ENCODE measurements around the gene FAM171A2.

DNA sequence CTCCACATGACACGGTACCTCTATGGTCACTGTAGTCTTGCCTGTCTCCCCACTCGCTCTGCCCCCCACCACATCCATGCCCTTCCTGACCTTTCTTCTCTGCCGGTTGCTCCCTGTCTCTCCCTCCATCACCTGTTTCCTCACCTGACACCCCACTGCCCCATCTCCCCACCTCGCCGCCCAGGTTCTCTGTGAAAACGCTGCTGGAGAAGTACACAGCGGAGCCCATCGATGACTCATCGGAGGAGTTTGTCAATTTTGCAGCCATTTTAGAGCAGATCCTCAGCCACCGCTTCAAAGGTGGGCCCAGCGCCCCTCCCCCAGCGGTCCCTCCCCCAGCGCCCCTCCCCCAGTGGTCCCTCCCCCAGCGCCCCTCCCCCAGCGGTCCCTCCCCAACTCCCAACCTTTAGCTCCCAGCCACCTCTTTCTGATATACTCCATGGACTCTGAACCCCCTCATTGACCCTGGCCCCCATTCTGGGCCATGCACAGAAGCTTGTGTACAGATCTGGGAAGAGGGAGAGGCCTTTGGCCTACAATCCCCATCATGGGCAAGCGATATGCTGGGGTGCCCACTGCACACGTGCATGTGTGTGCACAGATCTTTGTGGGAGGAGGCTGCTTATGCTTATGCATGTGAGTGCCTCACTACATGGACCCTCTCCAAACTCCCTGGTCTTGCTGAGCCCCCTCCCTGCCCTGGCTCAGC lies 51.1 kb downstream of the FAM171A2 start:
- TF ChIP-seq, protein P1, sequence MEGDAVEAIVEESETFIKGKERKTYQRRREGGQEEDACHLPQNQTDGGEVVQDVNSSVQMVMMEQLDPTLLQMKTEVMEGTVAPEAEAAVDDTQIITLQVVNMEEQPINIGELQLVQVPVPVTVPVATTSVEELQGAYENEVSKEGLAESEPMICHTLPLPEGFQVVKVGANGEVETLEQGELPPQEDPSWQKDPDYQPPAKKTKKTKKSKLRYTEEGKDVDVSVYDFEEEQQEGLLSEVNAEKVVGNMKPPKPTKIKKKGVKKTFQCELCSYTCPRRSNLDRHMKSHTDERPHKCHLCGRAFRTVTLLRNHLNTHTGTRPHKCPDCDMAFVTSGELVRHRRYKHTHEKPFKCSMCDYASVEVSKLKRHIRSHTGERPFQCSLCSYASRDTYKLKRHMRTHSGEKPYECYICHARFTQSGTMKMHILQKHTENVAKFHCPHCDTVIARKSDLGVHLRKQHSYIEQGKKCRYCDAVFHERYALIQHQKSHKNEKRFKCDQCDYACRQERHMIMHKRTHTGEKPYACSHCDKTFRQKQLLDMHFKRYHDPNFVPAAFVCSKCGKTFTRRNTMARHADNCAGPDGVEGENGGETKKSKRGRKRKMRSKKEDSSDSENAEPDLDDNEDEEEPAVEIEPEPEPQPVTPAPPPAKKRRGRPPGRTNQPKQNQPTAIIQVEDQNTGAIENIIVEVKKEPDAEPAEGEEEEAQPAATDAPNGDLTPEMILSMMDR (IDR thresholded peaks at IDR 0.05) = no peak
- TF ChIP-seq, protein P2, sequence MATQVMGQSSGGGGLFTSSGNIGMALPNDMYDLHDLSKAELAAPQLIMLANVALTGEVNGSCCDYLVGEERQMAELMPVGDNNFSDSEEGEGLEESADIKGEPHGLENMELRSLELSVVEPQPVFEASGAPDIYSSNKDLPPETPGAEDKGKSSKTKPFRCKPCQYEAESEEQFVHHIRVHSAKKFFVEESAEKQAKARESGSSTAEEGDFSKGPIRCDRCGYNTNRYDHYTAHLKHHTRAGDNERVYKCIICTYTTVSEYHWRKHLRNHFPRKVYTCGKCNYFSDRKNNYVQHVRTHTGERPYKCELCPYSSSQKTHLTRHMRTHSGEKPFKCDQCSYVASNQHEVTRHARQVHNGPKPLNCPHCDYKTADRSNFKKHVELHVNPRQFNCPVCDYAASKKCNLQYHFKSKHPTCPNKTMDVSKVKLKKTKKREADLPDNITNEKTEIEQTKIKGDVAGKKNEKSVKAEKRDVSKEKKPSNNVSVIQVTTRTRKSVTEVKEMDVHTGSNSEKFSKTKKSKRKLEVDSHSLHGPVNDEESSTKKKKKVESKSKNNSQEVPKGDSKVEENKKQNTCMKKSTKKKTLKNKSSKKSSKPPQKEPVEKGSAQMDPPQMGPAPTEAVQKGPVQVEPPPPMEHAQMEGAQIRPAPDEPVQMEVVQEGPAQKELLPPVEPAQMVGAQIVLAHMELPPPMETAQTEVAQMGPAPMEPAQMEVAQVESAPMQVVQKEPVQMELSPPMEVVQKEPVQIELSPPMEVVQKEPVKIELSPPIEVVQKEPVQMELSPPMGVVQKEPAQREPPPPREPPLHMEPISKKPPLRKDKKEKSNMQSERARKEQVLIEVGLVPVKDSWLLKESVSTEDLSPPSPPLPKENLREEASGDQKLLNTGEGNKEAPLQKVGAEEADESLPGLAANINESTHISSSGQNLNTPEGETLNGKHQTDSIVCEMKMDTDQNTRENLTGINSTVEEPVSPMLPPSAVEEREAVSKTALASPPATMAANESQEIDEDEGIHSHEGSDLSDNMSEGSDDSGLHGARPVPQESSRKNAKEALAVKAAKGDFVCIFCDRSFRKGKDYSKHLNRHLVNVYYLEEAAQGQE (IDR thresholded peaks at IDR 0.05) = no peak
- no peak for TF ChIP-seq SREBF2 (IDR thresholded peaks at IDR 0.05)
- TF ChIP-seq EP300 (IDR thresholded peaks at IDR 0.05) = no peak
- no peak for TF ChIP-seq RFX5 (IDR thresholded peaks at IDR 0.05)
- TF ChIP-seq POLR2A (IDR thresholded peaks at IDR 0.05; ENCODE audit: low read length) = no peak
- TF ChIP-seq RAD21 (conservative IDR thresholded peaks at IDR 0.05 in 1 of 2, IDR thresholded peaks at IDR 0.05 in 1 of 2) = no peak
- no peak for TF ChIP-seq ZFP36 (IDR thresholded peaks at IDR 0.05; ENCODE audit: borderline replicate concordance, partially characterized antibody)
- TF ChIP-seq EHMT2 (IDR thresholded peaks at IDR 0.05; ENCODE audit: low read depth) = no peak
- TF ChIP-seq, protein P3, sequence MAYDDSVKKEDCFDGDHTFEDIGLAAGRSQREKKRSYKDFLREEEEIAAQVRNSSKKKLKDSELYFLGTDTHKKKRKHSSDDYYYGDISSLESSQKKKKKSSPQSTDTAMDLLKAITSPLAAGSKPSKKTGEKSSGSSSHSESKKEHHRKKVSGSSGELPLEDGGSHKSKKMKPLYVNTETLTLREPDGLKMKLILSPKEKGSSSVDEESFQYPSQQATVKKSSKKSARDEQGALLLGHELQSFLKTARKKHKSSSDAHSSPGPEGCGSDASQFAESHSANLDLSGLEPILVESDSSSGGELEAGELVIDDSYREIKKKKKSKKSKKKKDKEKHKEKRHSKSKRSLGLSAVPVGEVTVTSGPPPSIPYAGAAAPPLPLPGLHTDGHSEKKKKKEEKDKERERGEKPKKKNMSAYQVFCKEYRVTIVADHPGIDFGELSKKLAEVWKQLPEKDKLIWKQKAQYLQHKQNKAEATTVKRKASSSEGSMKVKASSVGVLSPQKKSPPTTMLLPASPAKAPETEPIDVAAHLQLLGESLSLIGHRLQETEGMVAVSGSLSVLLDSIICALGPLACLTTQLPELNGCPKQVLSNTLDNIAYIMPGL (CRISPR knock-in tag; IDR thresholded peaks at IDR 0.05; ENCODE audit: borderline replicate concordance) = no peak
